ENCODE data around the gene NEK2. TPM values are rescaled to one million over a fixed set of nuclear protein-coding genes. Genes with fewer than 3 reads are reported as not detected.

NEK2 gene
- total and polyA plus RNA-seq, 10 donors, result 0.38 to 5.5 (median 2.0) TPM

- Histone ChIP-seq H3K9me3 (no peaks in the 10 kb centered on the region), H3K4me1 (peaks cover 0 to 17% (median 14%) of the 10 kb centered on the region in 6 donors), H3K27me3 (replicated peaks in 1 of 7) (no peaks in the 10 kb centered on the region), H3K36me3 (no peaks in the 10 kb centered on the region), H3K27ac (no peak overlapping the region), H3K4me3 (no peak overlapping the region)
- WGBS, 5 donors, result 88 to 100% (median 92%) methylated on average over 1 of the region's 1 CpG
- intact Hi-C loops (cut with DNase I; ENCODE audit: low total_unique reads), result loop anchor here (5.0 kb wide), 1 partner anchor 63 kb away; the partner anchor contains the start of gene SLC30A1
- no peak for DNase-seq
- TF ChIP-seq POLR2AphosphoS5 (IDR thresholded peaks at IDR 0.05), result no peak
- TF ChIP-seq CTCF (IDR thresholded peaks at IDR 0.05 in 8 of 11, conservative IDR thresholded peaks at IDR 0.05 in 3 of 11), result no peak
- TF ChIP-seq POLR2A (IDR thresholded peaks at IDR 0.05), result no peak
Measured at GRCh38 chr1:211640301-211640630, 35.2 kb downstream of the NEK2 start.

- Histone ChIP-seq H3K9me3 (no peaks in the 10 kb centered on the region), H3K36me3 (no peaks in the 10 kb centered on the region), H3K27me3 (replicated peaks in 1 of 7) (no peaks in the 10 kb centered on the region), H3K27ac (no peak overlapping the region), H3K4me1 (peaks cover 0 to 17% (median 14%) of the 10 kb centered on the region in 6 donors), H3K4me3 (no peak overlapping the region)
- no peak for DNase-seq
- no peak for TF ChIP-seq POLR2A (IDR thresholded peaks at IDR 0.05)
- no peak for TF ChIP-seq POLR2AphosphoS5 (IDR thresholded peaks at IDR 0.05)
- TF ChIP-seq CTCF (IDR thresholded peaks at IDR 0.05 in 8 of 11, conservative IDR thresholded peaks at IDR 0.05 in 3 of 11), result no peak
- 48 to 71% (median 58%) methylated on average over 10 to 13 of the region's 13 CpGs for WGBS, 5 donors
- intact Hi-C loops (cut with DNase I; ENCODE audit: low total_unique reads), result loop anchor here (5.0 kb wide), 1 partner anchor 62 kb away; the partner anchor contains the start of gene SLC30A1
Measured at GRCh38 chr1:211639475-211640300, 35.7 kb downstream of the NEK2 start.

GRCh38 chr1:211638689-211639101 is 36.7 kb downstream of the NEK2 start:
- no peaks in the 10 kb centered on the region for H3K9me3 ChIP-seq
- TF ChIP-seq POLR2AphosphoS5 (IDR thresholded peaks at IDR 0.05), result no peak
- TF ChIP-seq POLR2A (IDR thresholded peaks at IDR 0.05), result no peak
- no peak for TF ChIP-seq CTCF (IDR thresholded peaks at IDR 0.05 in 8 of 11, conservative IDR thresholded peaks at IDR 0.05 in 3 of 11)
- H3K36me3 ChIP-seq, result no peaks in the 10 kb centered on the region
- no peak overlapping the region for H3K27ac ChIP-seq
- peaks cover 0 to 10% (median 7%) of the 10 kb centered on the region in 6 donors for H3K4me1 ChIP-seq
- no peaks in the 10 kb centered on the region for H3K27me3 ChIP-seq (replicated peaks in 1 of 7)
- 88 to 95% (median 93%) methylated on average over 5 of the region's 5 CpGs for WGBS, 5 donors
- no peak overlapping the region for H3K4me3 ChIP-seq
- intact Hi-C loops (cut with DNase I; ENCODE audit: low total_unique reads), result no loop called here
- no peak for DNase-seq

GRCh38 chr1:211638246-211638645 is 37.2 kb downstream of the NEK2 start:
- peaks cover 0 to 10% (median 6%) of the 10 kb centered on the region in 6 donors for H3K4me1 ChIP-seq
- no peak overlapping the region for H3K27ac ChIP-seq
- peaks cover 0 to 2% (median 0%) of the 10 kb centered on the region in 7 donors for H3K27me3 ChIP-seq (replicated peaks in 1 of 7)
- WGBS, 5 donors, result 67 to 85% (median 71%) methylated on average over 5 of the region's 5 CpGs
- H3K4me3 ChIP-seq, result no peak overlapping the region
- TF ChIP-seq CTCF (IDR thresholded peaks at IDR 0.05 in 8 of 11, conservative IDR thresholded peaks at IDR 0.05 in 3 of 11), result no peak
- no peak for TF ChIP-seq POLR2A (IDR thresholded peaks at IDR 0.05)
- no peak for TF ChIP-seq POLR2AphosphoS5 (IDR thresholded peaks at IDR 0.05)
- H3K36me3 ChIP-seq, result no peaks in the 10 kb centered on the region
- no peaks in the 10 kb centered on the region for H3K9me3 ChIP-seq
- intact Hi-C loops (cut with DNase I; ENCODE audit: low total_unique reads), result no loop called here
- no peak for DNase-seq

Measured in spleen (tissue), 11 donors.